Lower lobe of right lung (tissue), 2 donors: Measurements from ENCODE around the gene RASSF6. TPM values are rescaled to one million over a fixed set of nuclear protein-coding genes. Genes with fewer than 3 reads are reported as not detected.

Experiments used
- ATAC-seq, 2 donors: fragments of 200-7000 bp; cut with Tn5 transposase; one replicate each; pipeline ENCODE4 v1.9.1; 2020 to 2022; ENCODE audit warnings: mild to moderate bottlenecking in 2 of 2, moderate library complexity in 2 of 2
- DNase-seq: peaks from one replicate; pipeline ENCODE4 v3.0.0-alpha.2; 2020
- H3K27ac ChIP-seq: fragments of 200-600 bp; one replicate; pipeline ENCODE4 v1.8.0; 2022
- H3K27me3 ChIP-seq: fragments of 200-600 bp; one replicate; pipeline ENCODE4 v1.8.0; 2022; ENCODE audit warnings: low read depth
- H3K36me3 ChIP-seq: fragments of 200-600 bp; one replicate; pipeline ENCODE4 v1.8.0; 2022; ENCODE audit warnings: mild to moderate bottlenecking
- H3K4me1 ChIP-seq: fragments of 200-600 bp; one replicate; pipeline ENCODE4 v1.8.0; 2022
- H3K4me3 ChIP-seq: fragments of 200-600 bp; one replicate; pipeline ENCODE4 v1.8.0; 2022; ENCODE audit warnings: mild to moderate bottlenecking
- H3K9me3 ChIP-seq: fragments of 200-600 bp; one replicate; pipeline ENCODE4 v1.8.0; 2022
- intact Hi-C: fragments of 100-400 bp; cut with DNase I; formaldehyde crosslinking; loops from one replicate; pipeline ENCODE4 v1.11.0; 2022
- total RNA-seq: library from RNA; stranded (reverse); fragmentation: NEBNext Ultra II Directional; extraction: Animal tissue kit (Norgen Biotek cat#: 25700); gene quantifications from one replicate; pipeline ENCODE4 v1.2.1, GENCODE V29; 2021
- TF ChIP-seq, protein P1 (sequence below): fragments of 200-600 bp; IDR thresholded peaks from one replicate; pipeline ENCODE4 v1.8.0; 2022; ENCODE audit warnings: antibody characterized with exemption, mild to moderate bottlenecking
- donor health status: DM: no; HTN: yes; CAD: no; lungs with severe emphysema.

The RASSF6 gene
- total RNA-seq, 1 donor from 2014 or later = 1.9 TPM

DNA sequence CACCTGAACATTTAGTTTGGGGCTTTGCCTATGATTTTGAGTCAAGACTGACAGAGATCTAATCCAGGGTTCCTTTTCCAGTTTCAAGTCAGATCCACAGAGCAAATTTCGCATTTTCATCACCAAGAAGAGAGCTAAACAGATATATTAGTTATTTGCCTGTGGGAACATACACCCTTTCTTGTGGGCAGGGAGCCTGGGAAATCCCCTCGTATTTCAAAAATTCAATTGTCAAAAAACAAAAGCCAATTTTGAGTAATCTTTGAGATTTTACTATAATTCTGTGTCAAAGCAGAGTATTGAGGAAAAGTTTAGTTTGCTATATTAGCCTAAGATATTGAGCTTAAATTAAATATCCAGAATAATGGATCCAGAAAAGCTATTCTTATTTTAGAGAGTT is 82.1 kb downstream of the RASSF6 start:
- no peaks in the 10 kb centered on the region for H3K9me3 ChIP-seq
- intact Hi-C loops = no loop called here
- DNase-seq (no peak), ATAC-seq (no peak)
- no peak overlapping the region for H3K27ac ChIP-seq
- TF ChIP-seq, protein P1, sequence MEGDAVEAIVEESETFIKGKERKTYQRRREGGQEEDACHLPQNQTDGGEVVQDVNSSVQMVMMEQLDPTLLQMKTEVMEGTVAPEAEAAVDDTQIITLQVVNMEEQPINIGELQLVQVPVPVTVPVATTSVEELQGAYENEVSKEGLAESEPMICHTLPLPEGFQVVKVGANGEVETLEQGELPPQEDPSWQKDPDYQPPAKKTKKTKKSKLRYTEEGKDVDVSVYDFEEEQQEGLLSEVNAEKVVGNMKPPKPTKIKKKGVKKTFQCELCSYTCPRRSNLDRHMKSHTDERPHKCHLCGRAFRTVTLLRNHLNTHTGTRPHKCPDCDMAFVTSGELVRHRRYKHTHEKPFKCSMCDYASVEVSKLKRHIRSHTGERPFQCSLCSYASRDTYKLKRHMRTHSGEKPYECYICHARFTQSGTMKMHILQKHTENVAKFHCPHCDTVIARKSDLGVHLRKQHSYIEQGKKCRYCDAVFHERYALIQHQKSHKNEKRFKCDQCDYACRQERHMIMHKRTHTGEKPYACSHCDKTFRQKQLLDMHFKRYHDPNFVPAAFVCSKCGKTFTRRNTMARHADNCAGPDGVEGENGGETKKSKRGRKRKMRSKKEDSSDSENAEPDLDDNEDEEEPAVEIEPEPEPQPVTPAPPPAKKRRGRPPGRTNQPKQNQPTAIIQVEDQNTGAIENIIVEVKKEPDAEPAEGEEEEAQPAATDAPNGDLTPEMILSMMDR = no peak
- no peak overlapping the region for H3K4me3 ChIP-seq
- H3K27me3 ChIP-seq = no peaks in the 10 kb centered on the region
- no peaks in the 10 kb centered on the region for H3K36me3 ChIP-seq
- H3K4me1 ChIP-seq = no peaks in the 10 kb centered on the region

DNA sequence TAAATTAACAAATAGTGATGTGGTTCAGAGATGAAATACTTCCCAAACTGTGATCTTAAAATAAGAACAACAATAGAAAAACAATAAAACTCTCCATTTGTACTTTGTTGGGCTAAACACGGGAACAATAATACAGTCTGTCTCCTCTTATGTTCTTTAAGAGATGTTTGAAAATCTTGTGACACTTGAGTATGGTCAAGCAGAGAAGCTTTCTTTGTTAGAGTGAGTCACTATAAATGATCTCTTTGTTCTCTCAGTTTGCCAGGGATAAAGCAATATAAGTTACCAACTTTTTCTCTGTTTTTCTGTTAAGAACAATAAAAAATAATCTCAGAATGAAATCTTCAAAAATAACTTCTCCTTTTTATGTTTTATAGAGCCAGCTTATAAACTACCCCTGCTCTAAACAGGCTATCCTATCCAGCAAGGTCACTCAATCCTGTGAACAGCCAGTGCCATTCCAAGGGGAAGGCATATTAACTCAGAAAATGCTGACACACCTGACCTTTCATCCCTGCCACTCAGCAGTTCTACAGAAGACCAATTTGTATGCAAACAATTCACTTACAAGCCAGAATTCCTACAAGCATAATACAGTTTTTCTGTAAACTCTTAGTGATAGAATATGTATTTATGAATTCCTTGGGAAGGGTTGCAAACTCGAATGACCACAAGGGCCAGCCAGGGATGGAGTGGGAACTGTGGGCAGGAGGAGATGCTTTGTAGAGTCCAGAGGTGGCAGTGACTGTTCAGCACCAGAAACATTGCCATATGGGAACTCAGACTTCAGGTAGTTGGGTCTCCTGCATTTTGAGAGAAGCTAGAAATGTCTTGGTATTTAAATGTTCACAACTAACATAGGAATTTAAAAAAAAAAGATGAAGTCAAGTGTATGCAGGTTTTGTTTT is 86.5 kb downstream of the RASSF6 start:
- Histone ChIP-seq H3K4me1 (no peaks in the 10 kb centered on the region), H3K4me3 (no peak overlapping the region), H3K27me3 (no peaks in the 10 kb centered on the region), H3K27ac (no peak overlapping the region), H3K9me3 (no peaks in the 10 kb centered on the region), H3K36me3 (no peaks in the 10 kb centered on the region)
- intact Hi-C loops = no loop called here
- ATAC-seq (no peak), DNase-seq (no peak)
- TF ChIP-seq, protein P1 = no peak

DNA sequence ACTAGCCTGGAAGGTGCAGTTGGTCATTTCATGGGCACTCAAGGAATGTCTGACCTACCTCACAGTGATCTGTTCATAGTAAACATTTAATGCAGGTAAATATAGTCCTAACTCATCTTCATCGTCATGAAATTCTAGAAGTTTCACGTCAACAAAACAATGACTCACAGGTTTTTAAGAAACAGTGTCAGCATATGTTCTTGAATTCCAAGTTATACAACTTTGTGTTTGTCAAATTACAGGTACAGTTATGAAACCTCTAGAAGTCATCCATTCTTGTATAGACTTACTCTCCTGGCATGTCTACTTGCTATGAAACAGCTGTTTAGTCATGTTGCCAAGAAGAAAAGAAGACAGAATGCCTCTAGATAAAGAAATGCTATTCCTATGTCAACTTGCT is 92.1 kb downstream of the RASSF6 start:
- Histone ChIP-seq H3K27me3 (no peaks in the 10 kb centered on the region), H3K9me3 (no peaks in the 10 kb centered on the region), H3K27ac (no peak overlapping the region), H3K4me3 (no peak overlapping the region), H3K4me1 (no peaks in the 10 kb centered on the region), H3K36me3 (no peaks in the 10 kb centered on the region)
- TF ChIP-seq, protein P1 = no peak
- intact Hi-C loops = no loop called here
- ATAC-seq = no peak
- no peak for DNase-seq

DNA sequence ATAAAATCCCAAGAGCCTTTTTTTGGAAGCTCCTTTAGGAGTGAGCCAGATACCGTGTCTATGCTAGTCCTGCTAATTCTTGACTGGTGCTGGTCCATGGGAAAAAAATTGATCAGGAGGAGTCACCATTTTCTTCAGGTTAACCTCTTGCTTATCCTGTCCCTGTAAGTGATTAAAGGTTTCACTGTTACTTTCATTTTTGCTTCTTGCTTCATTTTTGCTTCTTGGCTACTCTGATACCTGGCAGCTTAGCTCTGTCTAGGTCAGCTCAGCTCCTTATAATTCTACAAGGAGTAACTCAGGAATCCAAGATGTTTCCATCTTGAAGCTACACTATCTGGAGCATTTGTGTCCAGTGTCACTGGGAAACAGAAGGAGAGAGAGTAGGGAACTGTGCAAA is 93.0 kb downstream of the RASSF6 start:
- no peak overlapping the region for H3K4me3 ChIP-seq
- H3K36me3 ChIP-seq = no peaks in the 10 kb centered on the region
- H3K27ac ChIP-seq = no peak overlapping the region
- intact Hi-C loops = no loop called here
- ATAC-seq = no peak
- TF ChIP-seq, protein P1 = no peak
- no peaks in the 10 kb centered on the region for H3K4me1 ChIP-seq
- no peaks in the 10 kb centered on the region for H3K9me3 ChIP-seq
- H3K27me3 ChIP-seq = no peaks in the 10 kb centered on the region
- no peak for DNase-seq

DNA sequence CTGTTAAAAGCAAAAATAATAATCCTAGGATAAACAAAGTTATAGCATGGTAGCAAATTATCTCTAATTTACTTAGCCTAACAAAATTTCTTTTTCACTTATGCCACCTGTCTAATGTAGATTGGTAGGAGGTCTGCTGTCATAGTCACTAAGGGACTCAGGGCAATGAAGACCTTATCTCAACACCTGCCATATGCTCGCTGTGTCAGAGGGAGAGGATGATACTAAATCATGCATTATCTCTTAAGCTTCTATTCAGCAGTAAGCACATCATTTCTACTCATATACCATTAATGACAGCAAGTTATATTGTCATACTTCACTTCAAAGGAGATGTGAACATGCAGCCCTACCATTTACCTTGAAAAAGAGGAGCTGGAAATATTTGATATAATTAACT is 94.6 kb downstream of the RASSF6 start:
- no peaks in the 10 kb centered on the region for H3K4me1 ChIP-seq
- H3K9me3 ChIP-seq = no peaks in the 10 kb centered on the region
- no peak overlapping the region for H3K4me3 ChIP-seq
- intact Hi-C loops = no loop called here
- DNase-seq (no peak), ATAC-seq (no peak)
- no peak overlapping the region for H3K27ac ChIP-seq
- TF ChIP-seq, protein P1 = no peak
- no peaks in the 10 kb centered on the region for H3K27me3 ChIP-seq
- H3K36me3 ChIP-seq = no peaks in the 10 kb centered on the region
